PC-9 (cell line): ENCODE data around the gene LKAAEAR1. TPM values are rescaled to one million over a fixed set of nuclear protein-coding genes. Genes with fewer than 3 reads are reported as not detected.

Experiments
- Bru-seq: library from RNA; stranded (reverse); fragments of 400-500 nt; gene quantifications from one replicate; lab custom pipeline; 2021; lab: Mats Ljungman, UMichigan
- BruChase-seq, 2 experiments: library from RNA; stranded (reverse); fragments of 400-500 nt; gene quantifications; one replicate each; lab custom pipeline; 2021; lab: Mats Ljungman, UMichigan
- BruUV-seq: library from RNA; stranded (reverse); fragments of 400-500 nt; replicated peaks from 2 replicates; lab custom pipeline; 2021; lab: Mats Ljungman, UMichigan
- CTCF ChIA-PET: fragments of 300-600 bp; sonication (Branson Sonifier 250); formaldehyde crosslinking; loops from one replicate; lab custom pipeline; 2022; ENCODE audit warnings: antibody characterized with exemption; lab: Charles Lee
- POLR2A ChIA-PET: fragments of 300-600 bp; sonication (Branson Sonifier 250); formaldehyde crosslinking; loops from one replicate; lab custom pipeline; 2022; ENCODE audit warnings: antibody characterized with exemption; ENCODE audit not compliant: unreplicated experiment; lab: Charles Lee
- DNase-seq, 2 experiments: peaks; one replicate each; pipeline versions ENCODE4 v3.0.0 to v3.0.0-alpha.2; 2015 to 2022; ENCODE audit warnings: mixed read lengths in 1 of 2
- H2AFZ ChIP-seq: fragments of 200-600 bp; sonication (generic); 2 replicates; pipeline ENCODE4 v1.8.1; 2017; ENCODE audit warnings: antibody characterized with exemption
- H3F3A ChIP-seq: fragments of 200-600 bp; sonication (generic); 2 replicates; pipeline ENCODE4 v1.8.1; 2017; ENCODE audit warnings: antibody characterized with exemption, mild to moderate bottlenecking, low read depth; ENCODE audit not compliant: insufficient read depth
- H3K27ac ChIP-seq: fragments of 200-600 bp; sonication (generic); 2 replicates; pipeline ENCODE4 v1.6.1; 2016; ENCODE audit warnings: mixed run types
- H3K27me3 ChIP-seq: fragments of 200-600 bp; sonication (generic); 2 replicates; pipeline ENCODE4 v1.6.1; 2016; ENCODE audit warnings: low read depth, mixed run types; ENCODE audit not compliant: insufficient read depth
- H3K36me3 ChIP-seq: fragments of 200-600 bp; sonication (generic); 2 replicates; pipeline ENCODE4 v1.6.1; 2016; ENCODE audit warnings: low read depth, mixed run types
- H3K4me1 ChIP-seq: fragments of 200-600 bp; sonication (generic); replicated peaks from 2 replicates; pipeline ENCODE4 v1.6.1; 2016; ENCODE audit warnings: mixed run types; ENCODE audit not compliant: insufficient read depth
- H3K4me2 ChIP-seq: fragments of 200-600 bp; sonication (generic); 2 replicates; pipeline ENCODE4 v1.6.1; 2017; ENCODE audit warnings: mixed run types
- H3K4me3 ChIP-seq: fragments of 200-600 bp; sonication (generic); 2 replicates; pipeline ENCODE4 v1.6.1; 2016; ENCODE audit warnings: mixed run types
- H3K79me2 ChIP-seq: fragments of 200-600 bp; sonication (generic); 2 replicates; pipeline ENCODE4 v1.6.1; 2017; ENCODE audit warnings: low read depth, mixed run types
- H3K9me2 ChIP-seq: fragments of 200-600 bp; sonication (generic); 2 replicates; pipeline ENCODE4 v1.8.1; 2017; ENCODE audit warnings: mild to moderate bottlenecking; ENCODE audit not compliant: insufficient read depth
- H3K9me3 ChIP-seq: fragments of 200-600 bp; sonication (generic); 2 replicates; pipeline ENCODE4 v1.8.1; 2016; ENCODE audit warnings: low read depth; ENCODE audit not compliant: insufficient read depth
- H4K20me1 ChIP-seq: fragments of 200-600 bp; sonication (generic); 2 replicates; pipeline ENCODE4 v1.8.1; 2017; ENCODE audit not compliant: insufficient read depth
- EZH2 ChIP-seq: fragments of 200-600 bp; sonication (generic); IDR thresholded peaks from 2 replicates; pipeline ENCODE4 v1.8.0; 2017; ENCODE audit warnings: antibody characterized with exemption, low read depth
- intact Hi-C: fragments of 100-400 bp; cut with micrococcal nuclease; formaldehyde crosslinking; loops from one replicate; pipeline ENCODE4 v1.10.0; 2022; ENCODE audit not compliant: unreplicated experiment
- long read RNA-seq: library from polyadenylated mRNA; stranded (forward); transcript quantifications from one replicate; pipeline ENCODE4 v2.0.0, GENCODE V29; 2022
- total RNA-seq: library from RNA; stranded (reverse); gene quantifications from 2 replicates; pipeline ENCODE4 v1.2.3, GENCODE V29; 2021
- TF ChIP-seq, protein P1 (sequence below): fragments of 200-600 bp; sonication (generic); conservative IDR thresholded peaks from 2 replicates; pipeline ENCODE4 v1.6.1; 2017; ENCODE audit warnings: mixed run types, antibody characterized with exemption, mild to moderate bottlenecking, moderate library complexity

The LKAAEAR1 gene, protein sequence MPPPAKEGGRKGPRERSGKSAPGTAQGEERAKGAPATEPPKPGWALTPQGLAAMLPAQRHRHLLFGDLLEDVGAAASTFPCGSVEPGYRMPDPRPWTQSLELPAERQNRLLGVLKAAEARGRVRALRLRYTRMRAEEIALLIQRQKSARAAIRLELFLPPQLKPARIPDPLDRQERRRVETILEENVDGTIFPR
- total RNA-seq, result not detected in 2 replicates
- Bru-seq, nascent RNA, result not detected
- BruChase-seq, experiment 1, labeled RNA remaining after a 2-hour chase, result not detected
- not detected for BruChase-seq, experiment 2, labeled RNA remaining after a 6-hour chase
- long read RNA-seq, partial matches to known transcripts, result 0 of 1 reads
- long read RNA-seq, other reads (novel, unspliced or antisense), result 0 of 1 reads

DNA sequence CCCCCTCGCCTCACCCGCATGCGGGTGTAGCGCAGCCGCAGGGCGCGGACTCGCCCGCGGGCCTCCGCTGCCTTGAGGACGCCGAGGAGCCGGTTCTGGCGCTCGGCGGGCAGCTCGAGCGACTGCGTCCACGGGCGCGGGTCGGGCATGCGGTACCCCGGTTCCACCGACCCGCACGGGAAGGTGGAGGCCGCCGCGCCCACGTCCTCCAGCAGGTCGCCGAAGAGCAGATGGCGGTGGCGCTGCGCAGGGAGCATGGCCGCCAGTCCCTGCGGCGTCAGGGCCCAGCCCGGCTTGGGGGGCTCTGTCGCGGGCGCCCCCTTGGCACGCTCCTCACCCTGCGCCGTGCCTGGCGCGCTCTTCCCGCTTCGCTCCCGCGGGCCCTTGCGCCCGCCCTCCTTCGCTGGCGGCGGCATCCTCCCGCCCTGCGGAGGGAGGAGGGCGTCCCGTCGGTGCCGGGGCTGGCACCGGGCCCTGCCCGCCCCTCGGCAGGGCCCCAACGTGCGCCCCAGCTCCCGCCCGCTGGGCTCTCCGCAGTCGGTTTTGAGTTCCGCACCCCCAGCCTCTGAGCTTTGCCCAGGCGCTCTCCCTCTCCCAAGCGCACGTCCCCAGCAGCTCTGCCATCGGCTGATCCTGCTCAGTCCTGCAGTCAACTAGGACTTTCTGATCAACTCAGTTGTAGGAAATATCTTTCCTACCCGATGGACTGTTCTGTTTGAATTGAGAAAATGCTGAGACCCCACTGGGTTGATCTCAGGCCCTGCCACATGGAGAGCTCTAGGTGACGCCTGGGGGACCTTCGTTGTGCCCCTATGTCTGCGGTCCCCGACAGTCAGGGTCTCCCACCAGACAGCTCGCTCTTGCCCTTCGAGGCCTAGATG is at the start of gene LKAAEAR1:
Gene LKAAEAR1, minus strand, starts transcription at position 595 of the 881 bp plus-strand sequence. Its CDS starts 179 bp downstream, at position 416.
- peaks cover 45% of the 10 kb centered on the region for H3K27me3 ChIP-seq
- no peaks in the 10 kb centered on the region for H3K9me2 ChIP-seq
- no TSS peak for BruUV-seq
- ChIA-PET POLR2A (no interaction called here), CTCF (interaction anchor here (0.7 to 1.0 kb wide), 2 partner anchors 46 to 212 kb away, joined by 3 read pairs; no protein-coding TSS in a partner anchor)
- no peak for DNase-seq
- H3K9me3 ChIP-seq, result no peaks in the 10 kb centered on the region
- no peak within 1 kb of the TSS for H3K27ac ChIP-seq
- H3K4me2 ChIP-seq, result peak within 1 kb of the TSS; percentile 64
- H3K36me3 ChIP-seq, result no peaks in the 10 kb centered on the region
- TF ChIP-seq, protein P1, sequence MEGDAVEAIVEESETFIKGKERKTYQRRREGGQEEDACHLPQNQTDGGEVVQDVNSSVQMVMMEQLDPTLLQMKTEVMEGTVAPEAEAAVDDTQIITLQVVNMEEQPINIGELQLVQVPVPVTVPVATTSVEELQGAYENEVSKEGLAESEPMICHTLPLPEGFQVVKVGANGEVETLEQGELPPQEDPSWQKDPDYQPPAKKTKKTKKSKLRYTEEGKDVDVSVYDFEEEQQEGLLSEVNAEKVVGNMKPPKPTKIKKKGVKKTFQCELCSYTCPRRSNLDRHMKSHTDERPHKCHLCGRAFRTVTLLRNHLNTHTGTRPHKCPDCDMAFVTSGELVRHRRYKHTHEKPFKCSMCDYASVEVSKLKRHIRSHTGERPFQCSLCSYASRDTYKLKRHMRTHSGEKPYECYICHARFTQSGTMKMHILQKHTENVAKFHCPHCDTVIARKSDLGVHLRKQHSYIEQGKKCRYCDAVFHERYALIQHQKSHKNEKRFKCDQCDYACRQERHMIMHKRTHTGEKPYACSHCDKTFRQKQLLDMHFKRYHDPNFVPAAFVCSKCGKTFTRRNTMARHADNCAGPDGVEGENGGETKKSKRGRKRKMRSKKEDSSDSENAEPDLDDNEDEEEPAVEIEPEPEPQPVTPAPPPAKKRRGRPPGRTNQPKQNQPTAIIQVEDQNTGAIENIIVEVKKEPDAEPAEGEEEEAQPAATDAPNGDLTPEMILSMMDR, result no peak
- TF ChIP-seq EZH2, result no peak
- peaks cover 25% of the 10 kb centered on the region for H3F3A ChIP-seq
- intact Hi-C loops, result loop anchor here (5.0 kb wide), 1 partner anchor 38 kb away; no protein-coding TSS in a partner anchor
- no peaks in the 10 kb centered on the region for H3K79me2 ChIP-seq
- H4K20me1 ChIP-seq, result no peaks in the 10 kb centered on the region; the same call in 1 of the 2 replicates
- 0 out of 2 replicates have a peak, but pooled peaks cover under 1% of the 10 kb centered on the region for H3K4me1 ChIP-seq
- peak within 1 kb of the TSS; percentile 37; the same call in 1 of the 2 replicates for H3K4me3 ChIP-seq
- no peak within 1 kb of the TSS for H2AFZ ChIP-seq

- Histone ChIP-seq H3K27me3 (peaks cover 34% of the 10 kb centered on the region), H4K20me1 (0 out of 2 replicates have a peak, but pooled peaks cover 10% of the 10 kb centered on the region), H3K79me2 (no peaks in the 10 kb centered on the region), H3K9me3 (no peaks in the 10 kb centered on the region; the same call in 1 of the 2 replicates), H3K36me3 (no peaks in the 10 kb centered on the region), H3F3A (peaks cover 6% of the 10 kb centered on the region; the same call in 1 of the 2 replicates), H3K27ac (no peak overlapping the region), H3K4me3 (no peak overlapping the region), H3K4me2 (no peak overlapping the region), H3K4me1 (no peaks in the 10 kb centered on the region), H2AFZ (no peak overlapping the region), H3K9me2 (no peaks in the 10 kb centered on the region)
- TF ChIP-seq, protein P1, result peak; percentile 51
- no peak for TF ChIP-seq EZH2
- peak in 1 of 2 experiments; percentile 30 for DNase-seq
- intact Hi-C loops, result no loop called here
- no TSS peak for BruUV-seq
- CTCF ChIA-PET, result no interaction called here
- POLR2A ChIA-PET, result no interaction called here
Measured at GRCh38 chr20:64131406-64131805, 47.2 kb upstream of the LKAAEAR1 start.

- H3F3A ChIP-seq, result peaks cover 6% of the 10 kb centered on the region; the same call in 1 of the 2 replicates
- no peaks in the 10 kb centered on the region for H3K79me2 ChIP-seq
- ChIA-PET CTCF (no interaction called here), POLR2A (no interaction called here)
- BruUV-seq, result no TSS peak
- H4K20me1 ChIP-seq, result 0 out of 2 replicates have a peak, but pooled peaks cover 10% of the 10 kb centered on the region
- no peaks in the 10 kb centered on the region; the same call in 1 of the 2 replicates for H3K9me3 ChIP-seq
- H3K36me3 ChIP-seq, result no peaks in the 10 kb centered on the region
- H2AFZ ChIP-seq, result no peak overlapping the region
- peaks cover 34% of the 10 kb centered on the region for H3K27me3 ChIP-seq
- H3K4me2 ChIP-seq, result no peak overlapping the region
- H3K9me2 ChIP-seq, result no peaks in the 10 kb centered on the region
- H3K4me1 ChIP-seq, result no peaks in the 10 kb centered on the region
- TF ChIP-seq EZH2, result no peak
- TF ChIP-seq, protein P1, result no peak
- no peak overlapping the region for H3K4me3 ChIP-seq
- H3K27ac ChIP-seq, result no peak overlapping the region
- intact Hi-C loops, result no loop called here
- no peak for DNase-seq
Measured at GRCh38 chr20:64130876-64131275, 46.7 kb upstream of the LKAAEAR1 start.
